OCI-LY3 (cell line): ENCODE measurements around the gene POU2AF2.

Experiments
- EZH2phosphoT487 ChIP-seq: fragments of 200-600 bp; shearing (Covaris generic); IDR thresholded peaks from 2 replicates; pipeline ENCODE4 v1.6.1; 2018; ENCODE audit warnings: antibody characterized with exemption, mixed run types, low read depth
- TF ChIP-seq, protein P1 (sequence below): fragments of 200-600, 300-600 bp; sonication (generic); IDR thresholded peaks from 2 replicates; pipeline ENCODE4 v1.5.1; 2014; ENCODE audit warnings: antibody characterized with exemption, low read length, low read depth

DNA sequence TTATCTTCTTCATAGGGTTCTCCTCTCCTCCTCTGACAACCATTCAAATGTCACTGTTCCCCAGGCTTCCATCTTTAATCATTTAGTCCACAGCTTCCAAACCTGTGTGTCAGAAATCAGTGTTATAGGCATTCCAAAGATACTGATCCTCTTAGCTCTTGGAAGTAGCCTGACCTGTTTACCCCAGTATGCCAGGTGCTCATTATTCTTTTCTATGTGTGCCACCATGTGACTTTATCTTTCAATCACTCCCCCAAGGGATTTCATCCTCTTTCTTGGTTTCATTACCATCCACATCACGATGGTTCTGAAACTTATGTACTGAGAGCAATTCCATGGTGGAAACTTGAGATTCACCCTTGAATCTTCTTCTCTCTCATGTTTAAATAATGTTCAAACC, 7.6 kb downstream of the POU2AF2 start:
- TF ChIP-seq, protein P1, sequence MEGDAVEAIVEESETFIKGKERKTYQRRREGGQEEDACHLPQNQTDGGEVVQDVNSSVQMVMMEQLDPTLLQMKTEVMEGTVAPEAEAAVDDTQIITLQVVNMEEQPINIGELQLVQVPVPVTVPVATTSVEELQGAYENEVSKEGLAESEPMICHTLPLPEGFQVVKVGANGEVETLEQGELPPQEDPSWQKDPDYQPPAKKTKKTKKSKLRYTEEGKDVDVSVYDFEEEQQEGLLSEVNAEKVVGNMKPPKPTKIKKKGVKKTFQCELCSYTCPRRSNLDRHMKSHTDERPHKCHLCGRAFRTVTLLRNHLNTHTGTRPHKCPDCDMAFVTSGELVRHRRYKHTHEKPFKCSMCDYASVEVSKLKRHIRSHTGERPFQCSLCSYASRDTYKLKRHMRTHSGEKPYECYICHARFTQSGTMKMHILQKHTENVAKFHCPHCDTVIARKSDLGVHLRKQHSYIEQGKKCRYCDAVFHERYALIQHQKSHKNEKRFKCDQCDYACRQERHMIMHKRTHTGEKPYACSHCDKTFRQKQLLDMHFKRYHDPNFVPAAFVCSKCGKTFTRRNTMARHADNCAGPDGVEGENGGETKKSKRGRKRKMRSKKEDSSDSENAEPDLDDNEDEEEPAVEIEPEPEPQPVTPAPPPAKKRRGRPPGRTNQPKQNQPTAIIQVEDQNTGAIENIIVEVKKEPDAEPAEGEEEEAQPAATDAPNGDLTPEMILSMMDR = no peak
- TF ChIP-seq EZH2phosphoT487 = no peak
